ENCODE data around the gene CKS1B.

The CKS1B gene

GRCh38 chr1:155002464-155003226 is 28.2 kb downstream of the CKS1B start, which contains the start of gene ZBTB7B:
TSS of gene ZBTB7B (plus strand) at chr1:155002802. CDS start at chr1:155014661, 11,859 bp downstream.
- ATAC-seq (no peak), DNase-seq (no peak)

GRCh38 chr1:155003227-155003765 is 28.8 kb downstream of the CKS1B start:
- no peak for DNase-seq
- ATAC-seq: no peak

GRCh38 chr1:155003766-155004351 is 29.4 kb downstream of the CKS1B start:
- DNase-seq: no peak
- ATAC-seq: no peak

- no peak for ATAC-seq
- DNase-seq: no peak
Observed at GRCh38 chr1:155004352-155005075, 30.0 kb downstream of the CKS1B start.

GRCh38 chr1:155005076-155006011 is 30.9 kb downstream of the CKS1B start:
- no peak for DNase-seq
- ATAC-seq: no peak

- DNase-seq (peak; percentile 66), ATAC-seq (peak; percentile 51)
Observed at GRCh38 chr1:155006601-155007101, 32.2 kb downstream of the CKS1B start.

GRCh38 chr1:155007251-155007828 is 32.9 kb downstream of the CKS1B start:
- DNase-seq (no peak), ATAC-seq (no peak)

- DNase-seq (no peak), ATAC-seq (no peak)
Observed at GRCh38 chr1:155008015-155008941, 33.8 kb downstream of the CKS1B start.

- DNase-seq (no peak), ATAC-seq (no peak)
Observed at GRCh38 chr1:155009221-155009711, 34.8 kb downstream of the CKS1B start.

- ATAC-seq (no peak), DNase-seq (no peak)
Observed at GRCh38 chr1:155009742-155010141, 35.3 kb downstream of the CKS1B start.

- ATAC-seq (no peak), DNase-seq (no peak)
Observed at GRCh38 chr1:155010211-155010918, 35.9 kb downstream of the CKS1B start.

- no peak for DNase-seq
- ATAC-seq: no peak
Observed at GRCh38 chr1:155011004-155011416, 36.5 kb downstream of the CKS1B start.

- no peak for ATAC-seq
Observed at GRCh38 chr1:155011437-155012025, 37.0 kb downstream of the CKS1B start.

GRCh38 chr1:155012026-155012546 is 37.6 kb downstream of the CKS1B start:
- DNase-seq (no peak), ATAC-seq (no peak)

More at GRCh38 chr1:155011437-155012025, 37.0 kb downstream of the CKS1B start:
- no peak for DNase-seq

GRCh38 chr1:155012776-155013602 is 38.5 kb downstream of the CKS1B start:
- DNase-seq (no peak), ATAC-seq (no peak)

- DNase-seq (no peak), ATAC-seq (no peak)
Observed at GRCh38 chr1:155013632-155014031, 39.2 kb downstream of the CKS1B start.

- ATAC-seq (no peak), DNase-seq (no peak)
Observed at GRCh38 chr1:155014709-155015508, 40.4 kb downstream of the CKS1B start.

Data from stimulated activated naive CD8-positive, alpha-beta T cell treated with anti-CD3 and anti-CD28 coated beads, Interleukin-15, Interleukin-2, amounts not matched to agents 100 U/mL and 50 U/mL, for 24 hours (primary cell).